Activated CD8-positive, alpha-beta memory T cell treated with anti-CD3 and anti-CD28 coated beads for 36 hours (primary cell): Measurements from ENCODE around the gene BTBD19. TPM values are rescaled to one million over a fixed set of nuclear protein-coding genes. Genes with fewer than 3 reads are reported as not detected.
"Not testable (repeated sequence)": the region's sequence is repeated elsewhere in the genome, so short reads cannot be mapped to it uniquely, and the experiment has no call there.

Experiments used
- CTCF ChIA-PET: fragments of 350-600 bp; sonication (Branson Sonifier 250); formaldehyde crosslinking; loops from one replicate; lab custom pipeline; 2021; ENCODE audit warnings: antibody characterized with exemption; lab: Charles Lee
- POLR2A ChIA-PET: fragments of 350-600 bp; sonication (Branson Sonifier 250); formaldehyde crosslinking; loops from one replicate; lab custom pipeline; 2021; ENCODE audit warnings: antibody characterized with exemption; lab: Charles Lee
- total RNA-seq, 2 experiments: library from RNA; stranded (reverse); gene quantifications; one replicate each; pipeline ENCODE4 v1.2.3, GENCODE V29; 2021

Gene BTBD19
- total RNA-seq, 2 experiments from 2014 or later = 8.2 to 9.6 TPM

GRCh38 chr1:44802306-44803061, 5.8 kb upstream of the BTBD19 start:
- CTCF ChIA-PET = interaction anchor here (1.3 to 1.4 kb wide), 2 partner anchors 12 to 16 kb away, joined by 3 to 4 read pairs; no protein-coding TSS in a partner anchor
- POLR2A ChIA-PET = interaction anchor here (0.6 to 1.2 kb wide), 3 partner anchors 17 to 815 kb away, joined by 3 to 5 read pairs (median 4); no protein-coding TSS in a partner anchor

GRCh38 chr1:44803062-44803311, 5.3 kb upstream of the BTBD19 start:
- CTCF ChIA-PET = interaction anchor here (1.3 to 1.4 kb wide), 2 partner anchors 11 to 16 kb away, joined by 3 to 4 read pairs; no protein-coding TSS in a partner anchor

DNA sequence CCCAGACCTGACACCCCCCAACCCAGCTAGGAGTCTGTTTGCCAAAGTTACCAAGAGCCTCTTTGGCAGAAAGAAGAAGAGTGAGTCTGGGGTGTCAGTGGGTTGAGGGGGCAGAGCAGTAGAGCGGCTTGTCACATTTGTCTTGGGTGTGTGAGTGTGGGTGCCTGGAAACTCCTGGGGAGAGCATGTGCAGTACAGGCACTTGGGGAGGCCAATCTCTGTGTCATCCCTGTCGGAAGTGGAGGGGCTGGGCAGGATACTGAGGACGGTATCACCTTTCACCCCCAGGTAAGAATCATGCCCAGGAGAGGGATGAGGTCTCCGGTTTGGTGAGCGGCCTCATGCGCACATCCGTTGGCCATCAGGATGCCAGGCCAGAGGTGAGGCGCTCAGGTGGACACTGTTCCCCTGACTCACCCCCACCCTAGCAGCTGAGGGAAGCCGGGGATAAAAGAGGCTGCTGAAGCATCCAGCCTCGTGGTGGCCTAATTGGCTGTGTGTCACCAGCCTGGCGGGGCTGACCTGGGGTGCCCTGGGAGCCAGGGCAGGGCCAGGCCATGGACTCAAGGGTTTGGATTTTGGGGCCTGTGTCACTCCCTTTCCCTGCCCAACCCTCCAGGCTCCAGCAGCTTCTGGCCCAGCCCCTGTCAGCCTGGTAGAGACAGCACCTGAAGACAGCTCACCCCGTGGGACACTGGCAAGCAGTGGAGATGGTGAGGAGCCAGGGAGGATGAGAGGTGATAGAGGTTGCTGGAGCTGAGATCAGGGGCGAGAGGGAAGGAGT, 4.8 kb upstream of the BTBD19 start:
- ChIA-PET CTCF (interaction anchor here (0.7 to 1.4 kb wide), 5 partner anchors 11 to 72 kb away, joined by 3 to 4 read pairs (median 3); partner anchors contain the start of genes BEST4 and RNU5D-1), POLR2A (interaction anchor here (1.2 kb wide), 1 partner anchor 19 kb away, joined by 3 read pairs; no protein-coding TSS in a partner anchor)

More at GRCh38 chr1:44803062-44803311, 5.3 kb upstream of the BTBD19 start:
- POLR2A ChIA-PET = interaction anchor here (1.1 to 1.2 kb wide), 2 partner anchors 16 to 19 kb away, joined by 3 to 5 read pairs; no protein-coding TSS in a partner anchor

GRCh38 chr1:44805311-44806024, 2.9 kb upstream of the BTBD19 start:
- POLR2A ChIA-PET = interaction anchor here (0.9 to 5.2 kb wide), 2 partner anchors 13 to 24 kb away, joined by 8 to 68 read pairs; no protein-coding TSS in a partner anchor
- CTCF ChIA-PET = interaction anchor here (1.2 to 1.3 kb wide), 2 partner anchors 19 to 74 kb away, joined by 3 read pairs; no protein-coding TSS in a partner anchor

DNA sequence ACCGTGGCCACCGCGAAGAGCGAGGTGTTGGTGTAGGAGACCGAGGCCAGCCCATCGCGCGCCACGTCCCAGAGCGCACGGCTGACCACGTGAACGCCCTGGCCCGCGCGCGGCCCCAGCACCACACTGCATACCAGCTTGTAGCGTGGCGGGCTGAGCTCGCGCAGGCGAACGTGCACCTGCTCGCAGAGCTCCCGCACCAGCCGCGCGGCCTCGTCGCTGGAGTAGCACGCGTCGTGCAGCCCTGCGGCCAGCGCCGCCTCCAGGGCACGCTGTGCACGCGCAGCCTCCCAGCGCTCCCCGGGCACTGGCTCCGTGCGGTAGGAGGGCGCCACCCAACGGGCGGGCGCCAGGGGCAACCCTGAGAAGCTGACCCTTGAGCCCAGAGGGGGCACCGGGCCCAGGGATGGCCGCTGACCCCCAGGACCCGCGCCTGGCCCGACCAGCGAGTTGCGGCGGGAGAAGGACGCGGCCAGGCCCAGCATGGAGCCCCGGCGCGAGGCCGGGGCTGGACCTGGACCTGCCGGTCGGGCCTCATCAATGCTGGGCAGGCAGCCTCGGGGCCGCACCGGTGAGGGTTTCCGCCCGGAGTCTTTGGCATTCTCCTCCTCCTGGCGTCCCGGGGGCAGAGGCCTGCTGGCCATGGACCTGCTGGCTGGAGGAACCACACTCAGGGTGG, 2.2 kb upstream of the BTBD19 start:
- ChIA-PET POLR2A (interaction anchor here (0.9 to 5.2 kb wide), 3 partner anchors 12 to 76 kb away, joined by 8 to 68 read pairs (median 32); partner anchors contain the start of gene RNU5D-1), CTCF (interaction anchor here (1.2 to 1.3 kb wide), 2 partner anchors 20 to 74 kb away, joined by 3 read pairs; no protein-coding TSS in a partner anchor)

- ChIA-PET CTCF (interaction anchor here (1.3 to 2.2 kb wide), 2 partner anchors 21 to 75 kb away, joined by 3 to 7 read pairs; no protein-coding TSS in a partner anchor), POLR2A (interaction anchor here (3.5 to 5.2 kb wide), 3 partner anchors 12 to 77 kb away, joined by 27 to 68 read pairs (median 32); partner anchors contain the start of gene RNU5D-1)
These were observed 1.5 kb upstream of the BTBD19 start, which contains the start of gene DYNLT4 for GRCh38 chr1:44806704-44807363. Gene DYNLT4, minus strand, starts transcription at chr1:44807351. Its CDS starts 683 bp downstream, at chr1:44806668.

DNA sequence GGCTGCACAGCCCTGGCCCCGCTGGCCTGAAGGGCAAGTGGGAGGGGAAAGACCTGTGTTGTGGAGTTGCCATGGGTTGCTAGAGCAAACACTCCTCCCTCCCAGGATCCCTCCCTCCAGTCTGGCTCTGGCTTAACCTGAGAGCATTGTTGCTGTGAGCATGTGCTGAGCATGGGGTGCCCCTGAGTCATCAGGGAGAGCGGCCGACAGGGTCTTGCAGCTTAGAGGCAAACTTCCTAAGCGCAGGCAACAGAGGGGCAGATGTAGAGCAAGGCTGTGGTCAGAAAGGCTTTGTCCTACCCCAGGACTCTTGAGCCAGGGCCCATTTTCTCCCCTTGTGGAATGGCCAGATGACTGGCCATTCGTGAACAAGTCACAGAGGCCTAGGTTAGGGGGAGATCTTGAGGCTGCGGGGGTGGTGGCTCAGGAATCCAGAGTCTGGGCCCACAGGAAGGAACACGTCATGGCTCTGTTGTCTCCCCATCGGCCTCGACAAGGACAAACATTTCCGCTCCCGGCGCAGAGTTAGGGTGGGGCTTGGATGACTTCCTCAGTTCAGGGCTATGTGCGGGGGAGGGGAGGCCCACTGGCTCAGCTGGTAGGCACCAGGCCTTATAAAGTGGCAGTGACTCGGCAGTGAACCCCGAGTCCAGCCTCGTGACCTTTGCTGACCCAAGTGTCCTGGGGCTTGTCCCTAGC, 810 bp upstream of the BTBD19 start:
- ChIA-PET POLR2A (interaction anchor here (2.4 to 5.2 kb wide), 6 partner anchors 8 to 86 kb away, joined by 19 to 95 read pairs (median 30); partner anchors contain the start of genes PLK3, RNU5D-1 and RPS8), CTCF (interaction anchor here (1.0 to 3.4 kb wide), 5 partner anchors 7 to 77 kb away, joined by 3 to 27 read pairs (median 7); partner anchors contain the start of genes PLK3 and RNU5D-1)

DNA sequence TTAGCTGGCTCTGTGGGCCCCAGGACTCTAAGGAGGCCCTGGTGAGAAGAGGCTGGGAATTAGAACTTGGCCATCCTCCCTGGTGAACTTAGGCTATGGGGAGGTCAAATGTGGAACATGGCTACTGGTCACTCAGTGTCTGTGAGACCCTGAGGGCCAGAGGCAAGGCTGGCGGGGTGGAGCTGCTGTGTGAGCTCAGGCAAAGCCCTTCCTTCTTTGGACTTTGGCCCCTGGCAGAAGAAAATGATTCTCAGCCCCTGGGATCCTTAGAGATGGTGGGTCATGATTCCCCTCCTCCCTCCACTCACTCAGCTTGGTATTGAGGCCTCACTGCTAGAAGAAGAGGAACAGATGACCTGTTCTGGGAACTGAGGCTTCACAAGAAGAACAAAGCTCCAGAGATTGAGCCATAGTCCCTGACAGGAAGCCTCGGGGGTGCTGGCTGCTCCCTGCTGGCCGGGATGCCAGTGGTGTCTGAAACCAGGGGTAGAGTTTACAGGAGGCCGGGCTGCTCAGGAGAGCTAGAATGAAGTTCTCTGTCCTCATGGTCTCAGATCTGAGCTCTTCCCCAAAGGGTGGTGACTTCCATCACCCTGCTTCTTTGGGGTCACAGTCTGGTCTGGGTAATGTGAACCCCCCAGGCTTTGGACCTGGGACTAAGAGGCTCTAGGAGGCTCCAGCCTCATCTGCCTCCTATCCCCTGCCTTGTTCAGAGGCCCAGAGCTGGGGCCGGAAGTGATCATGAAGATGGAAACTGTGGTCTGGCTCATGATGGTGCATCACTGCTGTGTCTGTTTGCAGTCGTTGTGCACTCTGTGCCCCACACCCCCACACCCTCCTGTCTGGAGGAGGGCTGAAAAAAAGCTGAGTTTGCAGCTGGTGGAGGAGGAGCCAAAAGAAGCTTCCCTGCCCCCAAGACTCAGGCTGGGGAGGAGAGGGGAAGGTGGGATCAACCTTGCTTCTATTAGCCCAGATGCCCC, 905 bp downstream of the BTBD19 start:
- POLR2A ChIA-PET = interaction anchor here (1.2 to 5.2 kb wide), 12 partner anchors 9 to 202 kb away, joined by 4 to 95 read pairs (median 15); partner anchors contain the start of genes HECTD3, PLK3, RNU5D-1 and RPS8
- CTCF ChIA-PET = interaction anchor here (0.5 to 3.4 kb wide), 9 partner anchors 9 to 157 kb away, joined by 3 to 27 read pairs (median 7); partner anchors contain the start of genes PLK3 and RNU5D-1

- ChIA-PET POLR2A (interaction anchor here (1.2 to 5.2 kb wide), 13 partner anchors 8 to 201 kb away, joined by 4 to 95 read pairs (median 11); partner anchors contain the start of genes HECTD3, PLK3, RNU5D-1 and RPS8), CTCF (interaction anchor here (0.6 to 3.4 kb wide), 6 partner anchors 9 to 682 kb away, joined by 3 to 27 read pairs (median 8); partner anchors contain the start of genes PLK3 and RNU5D-1)
These were observed 1.9 kb downstream of the BTBD19 start for GRCh38 chr1:44810101-44810761.

DNA sequence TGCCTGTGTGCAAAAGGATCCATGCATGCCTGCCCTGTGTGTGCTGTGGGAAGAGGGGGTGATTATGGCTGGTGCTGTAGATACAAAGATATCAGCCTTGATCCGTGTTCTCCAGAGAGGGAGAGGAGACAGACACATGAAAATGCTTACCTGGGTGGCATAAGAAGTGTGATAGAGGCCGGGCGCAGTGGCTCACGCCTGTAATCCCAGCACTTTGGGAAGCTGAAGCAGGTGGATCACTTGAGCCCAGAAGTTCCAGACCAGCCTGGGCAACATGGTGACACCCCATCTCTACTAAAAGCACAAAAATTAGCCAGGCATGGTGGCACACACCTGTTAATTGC, 2.4 kb downstream of the BTBD19 start:
- POLR2A ChIA-PET = interaction anchor here (0.6 to 3.7 kb wide), 4 partner anchors 8 to 87 kb away, joined by 3 to 95 read pairs (median 13); partner anchors contain the start of gene PLK3
- CTCF ChIA-PET = interaction anchor here (0.6 to 4.1 kb wide), 5 partner anchors 9 to 682 kb away, joined by 3 to 24 read pairs (median 7); partner anchors contain the start of genes BEST4 and PLK3

DNA sequence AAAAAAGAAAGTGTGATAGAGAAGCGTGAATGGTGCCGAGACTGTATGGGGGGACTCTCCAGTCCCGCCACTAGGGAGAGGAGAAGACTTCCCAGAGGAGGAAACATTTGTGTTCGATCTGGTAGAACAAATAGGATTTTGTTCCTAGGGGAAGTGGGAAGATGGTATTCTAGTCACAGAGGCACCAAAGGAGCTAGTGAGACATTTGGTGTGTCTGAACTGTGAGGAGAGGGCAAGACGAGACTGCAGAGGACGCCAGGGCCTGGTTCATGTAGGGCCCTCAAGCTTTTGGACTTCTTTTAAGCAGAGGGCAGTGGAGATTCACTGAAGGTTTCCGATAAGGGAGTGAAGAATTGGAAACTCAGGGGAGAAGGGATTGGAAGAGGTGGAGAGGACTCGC, 2.9 kb downstream of the BTBD19 start:
- POLR2A ChIA-PET = interaction anchor here (0.6 to 3.7 kb wide), 3 partner anchors 8 to 88 kb away, joined by 3 to 21 read pairs (median 5); partner anchors contain the start of gene PLK3
- CTCF ChIA-PET = interaction anchor here (0.6 to 4.1 kb wide), 3 partner anchors 12 to 23 kb away, joined by 3 to 24 read pairs (median 6); partner anchors contain the start of genes BEST4 and PLK3

DNA sequence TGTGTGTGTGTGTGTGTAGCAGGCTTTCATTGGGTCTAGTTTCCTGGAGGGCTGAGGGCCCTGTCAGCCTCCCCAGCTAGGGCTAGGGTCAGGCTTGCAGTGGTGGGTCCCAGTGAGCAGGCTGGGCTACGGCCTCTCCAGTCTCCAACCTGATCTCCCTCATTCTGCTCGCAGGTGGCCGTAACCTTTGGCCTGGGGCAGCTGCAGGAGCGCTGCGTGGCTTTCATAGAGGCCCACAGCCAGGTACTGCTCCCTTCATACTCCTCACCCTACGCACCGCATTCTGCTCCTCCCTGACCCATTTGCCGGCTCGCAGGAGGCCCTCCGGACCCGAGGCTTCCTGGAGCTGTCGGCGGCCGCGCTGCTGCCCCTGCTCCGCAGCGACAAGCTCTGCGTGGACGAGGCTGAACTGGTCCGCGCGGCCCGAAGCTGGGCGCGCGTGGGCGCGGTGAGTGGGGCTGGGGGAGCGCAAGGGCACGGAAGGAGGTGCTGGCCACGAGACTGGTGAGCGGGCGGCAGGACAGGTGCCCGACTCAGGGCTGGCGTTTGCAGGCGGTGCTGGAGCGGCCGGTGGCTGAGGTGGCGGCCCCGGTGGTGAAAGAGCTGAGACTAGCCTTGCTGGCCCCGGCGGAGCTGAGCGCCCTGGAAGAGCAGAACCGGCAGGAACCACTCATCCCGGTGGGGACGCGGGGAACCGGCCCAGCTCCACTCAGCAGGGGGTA, 4.7 kb downstream of the BTBD19 start:
- ChIA-PET CTCF (interaction anchor here (0.9 to 4.1 kb wide), 3 partner anchors 13 to 82 kb away, joined by 3 to 24 read pairs (median 6); partner anchors contain the start of genes PLK3 and RNU5D-1), POLR2A (interaction anchor here (0.5 to 3.7 kb wide), 7 partner anchors 12 to 199 kb away, joined by 3 to 21 read pairs (median 9); partner anchors contain the start of genes PLK3, RNU5D-1, RPS8 and UROD)

DNA sequence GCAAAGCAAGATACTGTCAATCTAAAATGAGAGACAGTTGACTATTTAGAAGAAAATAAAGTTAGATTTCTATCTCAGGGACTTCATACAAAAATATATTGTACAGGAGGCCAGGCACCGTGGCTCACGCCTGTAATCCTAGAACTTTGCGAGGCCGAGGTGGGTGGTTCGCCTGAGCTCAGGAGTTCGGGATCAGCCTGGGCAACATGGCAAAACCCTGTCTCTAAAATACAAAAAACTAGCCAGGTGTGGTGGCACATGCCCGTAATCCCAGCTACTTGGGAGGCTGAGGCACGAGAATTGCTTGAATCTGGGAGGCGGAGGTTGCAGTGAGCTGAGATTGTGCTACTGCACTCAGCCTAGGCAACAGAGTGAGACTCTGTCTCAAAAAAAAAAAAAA, 7.6 kb downstream of the BTBD19 start:
- CTCF ChIA-PET = interaction anchor here (0.7 to 0.8 kb wide), 2 partner anchors 17 to 20 kb away, joined by 3 to 4 read pairs; no protein-coding TSS in a partner anchor
- POLR2A ChIA-PET = not testable (repeated sequence)
